HG03139 (cell line): ENCODE results near the gene IL1R2.
"Not testable (repeated sequence)": the region's sequence is repeated elsewhere in the genome, so short reads cannot be mapped to it uniquely, and the experiment has no call there.

Experiments
- ATAC-seq: cut with Tn5 transposase; IDR thresholded peaks from one replicate; pipeline ENCODE4 v1.9.1; 2021; ENCODE audit not compliant: unreplicated experiment

Gene IL1R2

DNA sequence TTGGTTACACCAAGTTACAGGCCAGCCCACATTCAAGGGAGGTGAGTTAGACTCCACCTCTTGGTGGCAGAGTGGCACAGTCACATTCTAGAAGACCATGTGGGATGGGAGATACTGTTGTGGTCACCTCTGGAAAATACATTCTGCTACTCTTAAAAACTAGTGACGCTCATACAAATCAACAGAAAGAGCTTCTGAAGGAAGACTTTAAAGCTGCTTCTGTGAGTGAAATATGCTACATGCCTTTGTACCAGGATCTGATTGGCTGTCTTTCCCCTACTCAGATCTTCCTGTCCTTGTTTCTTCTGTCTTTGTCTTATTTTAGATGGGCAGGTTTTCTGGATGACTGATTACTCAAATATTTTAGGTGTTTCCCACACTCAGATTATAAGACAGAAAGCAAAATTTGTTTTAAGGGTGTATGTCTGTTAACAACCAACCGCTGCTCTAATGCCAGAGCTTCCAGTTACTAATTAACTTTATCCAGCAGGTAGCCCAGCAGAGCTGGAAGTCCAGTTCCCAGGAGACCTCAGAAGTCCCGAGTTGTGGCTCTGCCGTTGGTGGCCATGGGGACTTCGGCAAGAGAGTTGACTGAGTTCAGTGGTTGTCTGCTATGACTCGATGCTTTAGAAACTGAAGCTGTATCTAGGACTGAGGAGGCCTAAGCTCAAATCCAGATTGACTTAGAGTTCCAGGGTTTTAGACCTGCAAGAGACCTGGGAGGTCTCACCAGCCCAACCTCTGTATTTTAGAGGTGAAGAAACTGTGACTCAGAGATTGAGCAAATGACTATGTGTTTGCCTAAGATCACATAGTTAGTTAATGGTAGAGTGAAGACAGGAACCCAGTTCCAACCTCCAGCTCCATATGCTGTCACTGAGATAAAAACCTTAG lies 7.4 kb downstream of the IL1R2 start:
- ATAC-seq = no peak

GRCh38 chr2:102000012-102000411 lies 8.3 kb downstream of the IL1R2 start:
- no peak for ATAC-seq

DNA sequence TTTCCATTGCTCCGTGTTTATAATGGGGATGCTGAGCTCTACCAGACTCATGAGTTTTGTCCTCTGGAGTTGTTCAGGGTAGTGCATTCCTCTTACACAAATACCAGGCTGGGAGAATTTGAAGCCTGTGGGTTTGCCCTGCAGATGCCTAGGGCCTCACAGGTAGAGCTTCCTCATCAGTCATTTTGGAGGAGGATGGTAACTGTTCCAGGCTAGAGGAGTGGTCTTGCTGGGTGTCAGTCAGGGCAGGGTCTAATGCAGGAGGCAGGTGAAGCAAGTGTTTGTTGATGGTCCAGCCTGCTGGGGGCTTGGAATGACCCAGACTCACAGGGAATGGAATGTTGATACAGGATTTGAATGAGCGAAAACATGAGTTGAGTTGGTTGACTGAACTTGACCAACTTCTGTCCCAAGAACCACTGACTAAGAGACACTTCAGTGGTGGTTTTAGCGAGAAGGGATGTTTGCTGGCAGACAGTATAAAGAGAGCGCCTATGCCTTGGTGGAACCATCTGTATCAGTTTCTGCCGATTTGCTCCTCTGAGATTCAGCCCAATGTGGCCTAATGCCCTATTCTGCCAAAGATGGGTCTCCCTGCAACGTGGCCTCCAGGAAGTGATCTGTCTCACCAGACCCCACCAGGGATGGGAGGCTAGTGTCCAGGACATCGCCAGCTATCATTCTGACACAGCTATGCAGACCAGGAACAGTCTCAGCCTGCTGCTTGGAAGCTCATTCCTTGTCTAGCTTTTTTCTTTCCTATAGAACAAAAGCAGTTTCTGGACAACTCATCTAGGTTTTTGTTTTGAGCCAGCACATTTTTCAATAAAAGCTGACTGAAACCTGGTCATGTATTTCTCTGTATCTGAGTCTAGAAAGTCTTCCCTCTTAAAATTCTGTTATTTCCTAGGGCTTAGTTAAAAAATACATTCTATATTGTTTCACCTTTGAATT lies 9.3 kb downstream of the IL1R2 start:
- no peak for ATAC-seq

DNA sequence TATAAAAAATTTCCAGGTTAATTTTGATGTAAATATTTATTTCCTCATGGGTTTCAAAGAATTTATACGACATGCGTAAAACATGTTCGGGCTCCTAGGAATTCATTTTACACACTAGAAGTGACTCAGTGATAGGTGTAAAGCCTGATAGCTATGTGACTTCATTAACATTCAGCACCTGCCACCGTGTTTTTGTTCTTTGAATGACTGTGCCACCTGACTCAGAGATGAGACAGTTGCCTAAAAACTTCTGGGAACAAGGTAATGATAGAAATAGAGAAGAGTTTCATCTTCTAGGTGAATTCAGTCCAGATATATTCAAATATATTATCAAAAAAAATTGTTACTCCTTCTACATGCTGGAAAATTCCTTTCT lies 10.0 kb downstream of the IL1R2 start:
- ATAC-seq = no peak

- ATAC-seq = no peak
Observed at GRCh38 chr2:102002228-102002627, 10.5 kb downstream of the IL1R2 start.

- not testable (repeated sequence) for ATAC-seq
Observed at GRCh38 chr2:102002909-102003308, 11.1 kb downstream of the IL1R2 start.

- ATAC-seq = no peak
Observed at GRCh38 chr2:102003696-102004095, 11.9 kb downstream of the IL1R2 start.

DNA sequence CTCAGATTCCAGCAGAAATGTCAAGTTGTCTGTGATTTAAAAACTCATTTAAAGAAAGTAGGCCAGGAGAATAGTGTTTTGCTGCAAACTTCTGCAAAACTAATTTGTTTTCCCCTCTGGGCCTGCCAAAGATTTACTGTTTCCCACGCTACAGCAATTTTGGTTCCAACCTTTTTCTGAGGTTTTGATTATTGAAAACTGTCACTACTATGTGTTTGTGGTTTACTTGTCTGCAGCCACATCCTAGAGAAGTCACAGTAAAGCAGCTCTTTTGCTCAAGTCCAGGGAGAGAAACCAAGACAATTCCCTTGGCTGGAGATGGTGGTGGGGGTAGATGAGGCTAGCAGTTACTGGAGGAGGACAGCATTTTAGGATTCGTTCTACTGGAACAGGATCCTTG lies 12.8 kb downstream of the IL1R2 start:
- no peak for ATAC-seq

DNA sequence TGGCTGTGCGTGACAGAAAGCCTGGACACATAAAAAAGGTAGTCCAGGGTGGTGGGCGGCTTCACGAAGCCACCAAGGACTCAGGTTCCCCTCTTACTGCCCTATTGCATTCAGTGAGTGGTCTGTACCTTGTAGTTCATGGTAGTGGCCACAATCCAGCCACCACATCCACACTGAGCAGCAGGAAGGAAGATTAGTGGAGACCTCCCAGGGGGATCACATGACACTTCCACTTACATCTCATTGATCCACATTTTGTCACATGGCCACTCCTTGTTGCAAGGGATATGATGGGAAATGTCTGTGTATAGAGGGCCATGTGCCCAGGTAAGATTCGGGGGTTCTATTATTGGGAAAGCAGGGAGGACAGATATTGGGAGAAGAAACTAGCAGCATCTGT lies 13.7 kb downstream of the IL1R2 start:
- ATAC-seq = no peak

- no peak for ATAC-seq
Observed at GRCh38 chr2:102005989-102006885, 14.5 kb downstream of the IL1R2 start.

DNA sequence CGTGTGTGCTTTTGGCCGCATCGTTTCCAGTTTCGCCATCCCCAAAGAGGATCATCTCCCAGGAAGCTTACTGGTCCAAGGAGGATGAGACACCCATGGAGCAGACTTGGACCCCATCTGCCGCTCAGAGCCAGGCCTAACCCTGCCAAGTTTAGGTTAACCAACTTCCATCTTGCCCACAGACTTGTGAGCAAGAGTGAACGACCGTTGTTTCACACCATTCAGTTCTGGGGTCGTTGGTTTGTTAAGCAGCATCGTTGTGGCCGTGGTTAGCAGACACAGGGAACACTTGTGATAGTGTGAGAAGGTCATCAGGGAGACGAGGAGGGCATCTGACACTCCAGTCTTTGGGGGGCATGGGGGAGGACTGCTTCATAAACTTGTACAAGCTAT lies 15.1 kb downstream of the IL1R2 start:
- ATAC-seq = no peak

- no peak for ATAC-seq
Observed at GRCh38 chr2:102008490-102008889, 16.7 kb downstream of the IL1R2 start.

DNA sequence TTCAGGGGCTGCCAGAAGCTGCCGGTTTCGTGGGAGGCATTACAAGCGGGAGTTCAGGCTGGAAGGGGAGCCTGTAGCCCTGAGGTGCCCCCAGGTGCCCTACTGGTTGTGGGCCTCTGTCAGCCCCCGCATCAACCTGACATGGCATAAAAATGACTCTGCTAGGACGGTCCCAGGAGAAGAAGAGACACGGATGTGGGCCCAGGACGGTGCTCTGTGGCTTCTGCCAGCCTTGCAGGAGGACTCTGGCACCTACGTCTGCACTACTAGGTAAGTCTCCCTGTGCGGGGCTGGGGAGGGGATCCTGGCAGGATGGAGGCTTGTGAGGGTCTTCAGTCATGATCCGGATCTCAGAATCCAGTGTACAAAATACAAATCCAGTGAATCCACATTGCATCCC lies 17.8 kb downstream of the IL1R2 start:
- no peak for ATAC-seq

- no peak for ATAC-seq
Observed at GRCh38 chr2:102010902-102011301, 19.1 kb downstream of the IL1R2 start.

DNA sequence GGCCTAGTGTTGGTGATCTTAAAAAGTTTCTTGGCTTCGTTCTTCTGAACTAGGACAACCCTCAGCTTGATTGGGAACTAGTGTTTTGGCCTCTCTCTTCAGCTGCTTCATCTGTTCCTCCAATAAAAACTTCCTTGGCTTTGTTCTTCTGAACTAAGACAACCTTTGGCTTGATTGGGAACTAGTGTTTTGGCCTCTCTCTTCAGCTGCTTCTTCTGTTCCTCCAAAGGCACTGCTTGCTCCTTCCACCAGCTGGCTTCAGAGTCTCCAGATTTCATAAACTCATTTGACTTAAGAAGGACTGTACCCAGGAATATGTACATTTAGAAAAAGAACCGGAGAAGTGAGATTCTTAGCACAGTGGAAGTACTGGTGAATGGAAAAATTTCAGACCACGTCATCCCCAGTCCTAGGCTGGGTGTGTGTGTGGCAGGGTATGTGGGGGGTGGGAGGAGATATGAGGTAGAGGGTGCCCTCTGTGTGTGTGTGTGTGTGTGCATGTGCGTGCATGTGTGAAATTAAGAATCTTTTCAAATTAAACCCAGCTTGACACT lies 20.4 kb downstream of the IL1R2 start:
- no peak for ATAC-seq

DNA sequence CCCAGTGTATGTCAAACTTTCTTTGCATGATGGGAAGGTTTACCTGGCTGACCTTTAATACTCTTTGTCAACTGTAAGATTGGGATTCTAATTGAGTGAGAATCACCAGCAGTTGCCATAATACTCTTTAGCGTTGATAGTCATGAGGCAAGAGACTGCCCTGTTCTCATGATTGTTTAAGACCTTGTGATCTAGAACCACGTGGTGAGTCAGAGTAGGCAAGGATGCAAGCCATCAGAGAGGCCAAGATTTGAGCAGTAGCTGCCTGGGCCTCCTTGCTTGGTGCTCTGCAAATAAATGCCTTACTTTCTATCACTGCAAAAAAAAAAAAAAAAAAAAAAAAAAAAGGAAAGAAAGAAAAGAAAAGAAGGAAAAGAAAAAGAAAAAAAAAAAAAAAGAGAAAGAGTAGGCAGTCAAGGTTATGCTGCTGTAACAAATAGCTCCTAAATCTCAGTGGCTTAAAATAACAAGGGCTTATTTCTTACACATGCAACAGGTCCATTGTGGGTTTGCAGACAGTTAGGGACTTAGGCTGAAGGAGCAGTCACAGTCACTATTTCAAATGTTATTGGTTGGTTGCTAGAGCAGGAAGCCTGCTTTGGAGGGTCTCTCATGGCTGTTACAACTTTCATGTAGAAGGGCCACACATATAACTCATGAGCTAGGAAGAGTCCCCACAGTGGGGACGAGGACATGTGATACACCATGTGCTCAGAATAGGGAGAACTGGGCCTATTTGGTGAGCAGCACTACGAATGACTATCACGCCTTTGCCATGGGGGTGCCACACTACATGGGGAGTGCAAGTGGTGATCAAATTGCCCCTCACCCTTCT lies 21.7 kb downstream of the IL1R2 start:
- no peak for ATAC-seq

DNA sequence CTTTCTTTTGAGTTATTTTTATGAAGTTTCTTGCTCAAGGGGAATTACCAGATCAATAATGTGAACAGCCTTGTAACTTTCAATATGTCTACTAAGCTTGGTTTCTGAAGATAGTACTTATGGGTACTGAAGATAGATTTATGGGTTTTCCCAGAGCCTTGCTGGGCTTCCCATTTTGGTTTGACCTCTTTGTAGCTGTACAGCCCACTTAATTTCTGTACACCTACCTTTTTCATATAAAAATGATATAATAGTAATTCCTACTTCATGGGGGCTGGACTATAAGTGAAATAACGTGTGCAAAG lies 22.2 kb downstream of the IL1R2 start:
- ATAC-seq = no peak

GRCh38 chr2:102015399-102015798 lies 23.6 kb downstream of the IL1R2 start:
- ATAC-seq = no peak

DNA sequence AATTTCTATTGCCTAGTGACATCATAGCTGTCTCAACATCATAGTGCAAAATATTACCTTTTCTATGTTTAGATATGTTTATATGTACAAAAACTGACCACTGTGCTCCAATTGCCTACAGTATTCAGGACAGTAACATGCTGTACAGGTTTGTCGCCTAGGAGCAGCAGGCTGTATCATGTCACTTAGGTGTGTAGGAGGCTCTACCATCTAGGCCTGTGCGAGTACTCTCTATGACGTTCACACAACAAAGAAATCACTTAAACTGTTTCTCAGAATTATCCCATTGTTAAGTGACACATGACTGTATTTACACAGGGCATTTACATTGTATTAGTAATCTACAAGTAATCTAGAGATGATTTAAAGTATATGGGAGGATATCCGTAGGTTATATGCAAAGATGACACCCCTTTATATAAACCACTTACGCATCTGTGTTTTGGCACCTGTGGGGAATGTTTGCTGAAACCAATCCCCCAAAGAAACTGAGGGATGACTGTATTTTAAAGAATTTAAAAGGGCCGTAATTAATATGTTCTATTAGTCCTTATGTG lies 24.7 kb downstream of the IL1R2 start:
- ATAC-seq = no peak
